GM18508 (cell line): ENCODE measurements around the gene LIMCH1.

Experiments used
- ATAC-seq: cut with Tn5 transposase; IDR thresholded peaks from one replicate; pipeline ENCODE4 v1.9.1; 2021; ENCODE audit warnings: moderate number of reproducible peaks; ENCODE audit not compliant: insufficient read depth, unreplicated experiment

The LIMCH1 gene

GRCh38 chr4:41602113-41602512 is 64.2 kb downstream of the LIMCH1 start:
- ATAC-seq: no peak

DNA sequence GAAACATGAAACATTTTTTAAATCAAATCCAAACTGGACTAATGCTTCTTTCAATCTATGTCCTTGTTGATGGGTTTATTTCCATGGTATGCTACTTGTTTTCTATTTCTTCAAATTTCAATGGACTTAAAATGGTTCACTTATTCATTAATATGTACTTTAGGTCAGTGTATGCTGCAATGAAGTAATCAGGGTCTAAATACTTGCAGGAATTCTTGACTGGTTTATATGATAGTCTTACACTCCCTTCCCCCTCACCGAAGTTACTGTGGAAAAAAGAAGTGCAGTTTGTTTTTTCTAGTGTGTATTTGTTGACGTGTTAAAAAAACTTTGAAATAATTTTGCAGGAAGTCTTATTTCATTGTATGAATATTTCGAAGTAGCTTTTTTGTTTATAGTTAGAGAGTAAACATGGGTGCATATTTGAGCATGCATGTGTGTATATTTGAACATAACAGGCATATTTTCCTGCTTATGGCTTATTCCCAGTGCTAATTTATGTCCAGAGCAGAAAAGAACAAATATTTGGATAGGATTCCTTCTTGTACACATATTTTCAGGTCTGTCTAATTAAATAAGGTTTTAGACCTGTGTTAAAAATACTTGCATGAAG is 65.0 kb downstream of the LIMCH1 start:
- ATAC-seq: no peak

DNA sequence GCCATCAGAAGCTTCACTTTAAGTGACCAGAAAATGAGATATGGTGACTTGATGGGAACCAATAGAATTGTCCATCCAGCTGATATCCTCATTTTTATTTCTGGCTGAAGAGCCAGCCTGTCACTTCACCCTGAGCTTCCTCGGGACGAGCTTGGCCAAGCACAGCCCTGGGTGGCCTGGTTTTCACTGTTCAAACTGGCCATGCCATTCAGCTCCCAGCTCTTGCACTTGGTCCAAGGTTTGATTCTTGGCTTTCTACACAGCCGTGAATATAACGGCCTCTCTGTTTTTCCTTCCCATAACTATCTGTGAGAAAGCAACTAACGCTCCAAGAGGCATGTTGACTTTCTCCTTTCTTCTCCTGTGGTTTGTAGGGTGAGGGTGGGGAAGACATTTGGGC is 71.9 kb downstream of the LIMCH1 start:
- ATAC-seq: no peak

- no peak for ATAC-seq
Observed at GRCh38 chr4:41610474-41610873, 72.5 kb downstream of the LIMCH1 start.

DNA sequence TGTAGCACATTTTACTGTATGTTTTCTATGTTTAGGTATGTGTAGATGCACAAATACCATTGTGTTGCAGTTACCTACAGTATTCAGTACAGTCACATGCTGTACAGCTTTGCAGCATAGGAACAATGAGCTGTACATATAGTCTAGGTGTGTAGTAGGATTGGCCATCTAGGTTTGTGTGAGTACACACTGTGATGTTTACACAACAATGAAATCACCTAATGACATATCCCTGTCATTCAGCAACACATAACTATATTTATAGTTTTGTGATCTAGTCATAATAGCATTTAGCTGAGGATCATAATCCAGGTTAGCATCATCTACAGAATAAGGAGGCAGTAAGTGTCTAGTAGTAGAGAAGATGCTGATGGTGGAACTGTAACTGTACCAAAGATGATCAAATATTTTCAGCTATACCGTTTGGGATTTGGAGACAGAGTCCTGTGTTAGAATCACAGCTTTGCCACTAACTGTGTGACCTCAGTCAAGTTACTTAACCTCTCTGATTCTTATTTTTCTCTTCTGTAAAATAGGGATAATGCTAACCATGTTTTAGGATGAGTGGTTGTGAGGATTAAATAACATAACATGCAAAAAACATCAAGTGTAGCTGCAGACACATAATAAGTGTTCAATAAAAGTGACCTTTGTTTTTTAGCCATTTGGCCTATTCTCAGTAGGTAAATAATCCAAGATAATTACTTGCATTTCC is 73.3 kb downstream of the LIMCH1 start:
- ATAC-seq: no peak

GRCh38 chr4:41611881-41612871 is 74.2 kb downstream of the LIMCH1 start:
- ATAC-seq: no peak

DNA sequence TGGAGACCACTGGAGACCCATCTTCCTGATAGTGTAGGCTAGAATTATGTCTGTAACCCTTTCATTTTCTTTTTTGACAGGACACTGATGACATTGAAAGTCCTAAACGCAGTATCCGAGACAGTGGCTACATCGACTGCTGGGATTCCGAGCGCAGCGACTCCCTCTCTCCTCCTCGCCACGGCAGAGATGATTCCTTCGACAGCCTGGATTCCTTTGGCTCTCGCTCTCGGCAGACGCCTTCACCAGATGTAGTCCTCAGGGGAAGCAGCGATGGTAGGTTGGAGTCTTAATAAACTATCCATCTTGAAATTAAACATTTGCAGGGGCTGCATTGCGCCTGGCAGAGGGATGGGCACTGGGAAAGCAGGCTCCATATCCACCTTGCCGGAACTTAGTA is 75.4 kb downstream of the LIMCH1 start:
- no peak for ATAC-seq

GRCh38 chr4:41613821-41614220 is 75.9 kb downstream of the LIMCH1 start:
- no peak for ATAC-seq

GRCh38 chr4:41614519-41614918 is 76.6 kb downstream of the LIMCH1 start:
- no peak for ATAC-seq

DNA sequence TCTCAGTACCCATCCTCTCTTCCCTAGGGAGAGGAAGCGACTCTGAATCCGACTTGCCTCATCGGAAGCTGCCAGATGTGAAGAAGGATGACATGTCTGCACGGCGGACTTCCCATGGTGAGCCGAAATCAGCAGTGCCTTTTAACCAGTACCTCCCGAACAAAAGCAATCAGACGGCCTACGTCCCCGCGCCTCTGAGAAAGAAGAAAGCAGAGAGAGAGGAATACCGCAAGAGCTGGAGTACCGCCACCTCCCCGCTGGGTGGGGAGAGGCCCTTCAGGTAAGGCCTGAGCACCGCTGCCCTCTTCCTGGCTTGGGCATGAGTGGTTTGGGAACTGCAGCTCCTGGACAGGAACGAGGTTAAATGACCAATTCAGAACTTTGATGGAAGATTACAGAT is 81.2 kb downstream of the LIMCH1 start:
- no peak for ATAC-seq

- ATAC-seq: no peak
Observed at GRCh38 chr4:41620594-41621256, 82.8 kb downstream of the LIMCH1 start.

GRCh38 chr4:41622787-41623186 is 84.8 kb downstream of the LIMCH1 start:
- ATAC-seq: no peak

DNA sequence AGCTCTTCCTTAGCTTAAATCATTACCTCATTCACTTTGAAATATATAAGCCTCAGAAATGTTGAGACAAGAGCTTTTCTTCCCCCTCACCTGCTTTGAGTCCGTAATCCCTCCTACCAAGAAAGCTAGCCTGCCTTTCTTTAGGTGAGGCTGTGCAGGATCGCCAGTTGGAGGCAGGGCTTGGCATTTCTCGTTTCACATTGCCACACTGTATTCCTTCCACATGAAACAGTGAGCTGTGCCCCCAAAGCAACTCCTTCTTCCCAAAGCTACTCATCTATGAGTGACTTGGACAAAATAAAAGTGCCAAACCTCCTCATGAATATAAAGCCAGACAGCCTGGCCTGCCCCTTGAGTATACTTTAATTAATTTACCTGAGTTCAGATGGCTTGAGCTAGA is 86.8 kb downstream of the LIMCH1 start:
- ATAC-seq: no peak

- ATAC-seq: no peak
Observed at GRCh38 chr4:41625531-41625930, 87.6 kb downstream of the LIMCH1 start.

DNA sequence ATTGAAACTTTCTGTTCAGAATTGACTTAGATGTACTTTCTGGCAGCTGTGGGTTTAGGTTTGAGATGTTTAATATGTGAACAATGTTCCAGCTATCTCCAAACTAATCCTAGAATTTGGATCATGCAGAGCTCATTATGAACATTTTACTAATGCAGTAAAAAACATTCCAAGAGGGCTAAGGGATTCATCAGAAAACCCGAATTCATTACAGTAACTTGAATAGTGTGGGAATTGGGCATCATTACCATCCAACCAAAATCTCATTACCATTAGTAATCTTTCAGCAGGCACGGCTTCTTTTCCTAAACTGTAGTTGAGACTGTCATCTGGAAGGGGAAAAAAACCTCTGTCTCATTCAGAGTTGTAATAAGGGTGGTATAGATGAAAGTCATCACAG is 91.0 kb downstream of the LIMCH1 start:
- ATAC-seq: no peak

DNA sequence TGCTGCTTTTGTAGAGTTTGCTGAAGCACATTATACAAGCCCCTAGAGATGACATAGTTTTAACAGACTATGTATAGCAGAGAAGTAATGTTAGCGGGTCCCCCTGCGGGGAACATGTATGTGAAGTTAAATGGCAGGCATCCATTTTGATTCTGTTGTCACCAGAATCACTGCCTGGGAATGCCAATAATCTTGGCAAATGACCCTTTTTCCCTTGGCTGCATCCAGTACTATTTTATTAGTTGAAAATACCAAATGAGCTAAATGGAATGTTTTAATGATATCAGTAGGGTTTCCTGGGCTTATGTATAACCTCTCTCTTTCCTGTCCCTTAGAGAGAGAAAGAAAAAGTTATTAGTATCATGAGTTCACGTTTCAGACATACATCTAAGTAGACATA is 93.6 kb downstream of the LIMCH1 start:
- ATAC-seq: no peak

DNA sequence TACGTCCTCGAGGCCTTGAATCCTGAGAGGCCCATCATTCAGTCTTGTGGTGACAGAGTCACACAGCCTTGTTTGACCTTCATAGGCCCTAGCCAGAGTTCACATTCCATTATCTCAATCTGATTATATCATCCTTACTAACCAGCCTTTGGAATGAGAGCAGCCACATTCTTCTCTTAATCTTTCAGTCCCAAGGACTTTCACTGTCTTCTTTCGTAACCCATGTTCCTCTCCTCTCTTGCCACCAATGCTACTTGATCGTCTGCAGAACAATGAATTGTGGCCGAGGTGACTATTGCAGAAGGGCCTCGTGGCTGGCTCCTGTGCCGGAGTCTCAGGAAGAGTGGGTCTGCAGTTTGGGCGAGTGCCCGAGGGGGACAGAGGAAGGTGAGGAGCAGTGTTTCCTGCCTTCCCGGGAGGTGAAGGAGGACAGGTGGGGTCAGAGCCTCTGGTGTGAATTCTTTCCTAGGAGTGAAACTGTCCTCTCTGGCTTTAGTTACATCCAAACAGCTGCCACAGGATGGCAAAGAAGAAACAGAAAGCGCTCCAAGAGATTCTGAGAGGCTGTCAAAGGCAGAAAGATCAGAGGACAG is 94.6 kb downstream of the LIMCH1 start:
- no peak for ATAC-seq

- ATAC-seq: no peak
Observed at GRCh38 chr4:41633321-41633720, 95.4 kb downstream of the LIMCH1 start.

GRCh38 chr4:41635441-41635840 is 97.5 kb downstream of the LIMCH1 start:
- ATAC-seq: no peak

- ATAC-seq: no peak
Observed at GRCh38 chr4:41638203-41638602, 100.2 kb downstream of the LIMCH1 start.
